Fibroblast of lung (primary cell): Measurements from ENCODE around the gene MTAP. TPM values are rescaled to one million over a fixed set of nuclear protein-coding genes. Genes with fewer than 3 reads are reported as not detected.

ENCODE experiments used
- DNase-seq, 2 donors: peaks; one replicate each; pipeline versions ENCODE4 v3.0.0 to v3.0.0-alpha.2; 2010; ENCODE audit warnings: low read depth in 2 of 2
- H2AFZ ChIP-seq: 2 replicates; pipeline ENCODE4 v1.5.1; 2012; ENCODE audit warnings: low read length, control low read depth, inconsistent platforms
- H3K27ac ChIP-seq: 2 replicates; pipeline ENCODE4 v1.5.1; 2011; ENCODE audit warnings: low read length, control low read depth; ENCODE audit not compliant: insufficient read depth
- H3K27me3 ChIP-seq: 2 replicates; pipeline ENCODE4 v1.5.1; 2011; ENCODE audit warnings: mild to moderate bottlenecking, low read length; ENCODE audit not compliant: control insufficient read depth, insufficient read depth
- H3K36me3 ChIP-seq: 2 replicates; pipeline ENCODE4 v1.5.1; 2011; ENCODE audit warnings: low read length; ENCODE audit not compliant: control insufficient read depth, insufficient read depth
- H3K4me1 ChIP-seq: 2 replicates; pipeline ENCODE4 v1.5.1; 2011; ENCODE audit warnings: low read length; ENCODE audit not compliant: control insufficient read depth, insufficient read depth; ENCODE audit errors: extremely low read depth
- H3K4me2 ChIP-seq: 2 replicates; pipeline ENCODE4 v1.5.1; 2011; ENCODE audit warnings: low read length, control low read depth; ENCODE audit not compliant: insufficient read depth; ENCODE audit errors: extremely low read depth
- H3K4me3 ChIP-seq, 4 experiments: fragments of 200-600 bp in 1 of 4; sonication (generic) in 1 of 4; replicated peaks in 1 of 4; 2 replicates each; pipeline ENCODE4 v1.5.1; 2011 to 2016; ENCODE audit warnings: low read length in 4 of 4, low read depth in 3 of 4, mild to moderate bottlenecking in 3 of 4, control low read depth in 2 of 4, inconsistent platforms in 1 of 4, mixed read lengths in 1 of 4; ENCODE audit not compliant: insufficient read depth in 1 of 4; ENCODE audit errors: control extremely low read depth in 1 of 4
- H3K79me2 ChIP-seq: 2 replicates; pipeline ENCODE4 v1.5.1; 2012; ENCODE audit warnings: mild to moderate bottlenecking, low read length, inconsistent platforms; ENCODE audit not compliant: control insufficient read depth, insufficient read depth
- H3K9ac ChIP-seq: 2 replicates; pipeline ENCODE4 v1.5.1; 2011; ENCODE audit warnings: mild to moderate bottlenecking, low read length, control low read depth; ENCODE audit not compliant: insufficient read depth
- H3K9me3 ChIP-seq: 2 replicates; pipeline ENCODE4 v1.5.1; 2012; ENCODE audit warnings: low read depth, low read length; ENCODE audit not compliant: control insufficient read depth, insufficient read depth
- H4K20me1 ChIP-seq: 2 replicates; pipeline ENCODE4 v1.5.1; 2011; ENCODE audit warnings: low read length; ENCODE audit not compliant: control insufficient read depth, insufficient read depth; ENCODE audit errors: extremely low read depth
- CTCF ChIP-seq, 2 donors: IDR thresholded peaks in 1 of 2; conservative IDR thresholded peaks in 1 of 2; 1 replicate in 1 of 2; 2 replicates in 1 of 2; pipeline ENCODE4 v1.5.1; 2011 to 2012; ENCODE audit warnings: low read length in 2 of 2, control low read depth in 1 of 2, inconsistent platforms in 1 of 2, low read depth in 1 of 2, mild to moderate bottlenecking in 1 of 2
- EZH2 ChIP-seq: IDR thresholded peaks from 2 replicates; pipeline ENCODE4 v1.5.1; 2012; ENCODE audit warnings: low read length, control low read depth, mild to moderate bottlenecking; ENCODE audit errors: missing control alignments
- polyA plus RNA-seq, 2 donors: library from polyadenylated mRNA; depleted of rRNA in 1 of 2; stranded (reverse) in 1 of 2; unstranded in 1 of 2; fragments of >200 nt; gene quantifications; 2 replicates each; pipeline ENCODE4 v1.2.1, GENCODE V29; 2011 to 2012; ENCODE audit warnings: missing spikeins in 1 of 2
- total RNA-seq: library from RNA; depleted of rRNA; stranded (reverse); fragments of >200 nt; gene quantifications from 2 replicates; pipeline ENCODE4 v1.2.1, GENCODE V29; 2014

The MTAP gene
- total and polyA plus RNA-seq, 2 donors (not counting 1 experiment from before 2014, with no cell fraction given) = 20.0 to 27.6 TPM

- Histone ChIP-seq H3K27ac (peak overlapping the region; percentile 95), H3K9ac (no peak overlapping the region), H3K79me2 (peaks cover 6% of the 10 kb centered on the region), H3K4me3 (no peak overlapping the region), H3K36me3 (peaks cover 2% of the 10 kb centered on the region), H3K4me1 (peaks cover 22% of the 10 kb centered on the region), H3K9me3 (no peaks in the 10 kb centered on the region), H4K20me1 (no peaks in the 10 kb centered on the region), H2AFZ (no peak overlapping the region), H3K27me3 (no peaks in the 10 kb centered on the region), H3K4me2 (peak overlapping the region; percentile 42)
- TF ChIP-seq EZH2 (no peak), CTCF (conservative IDR thresholded peaks at IDR 0.05 in 1 of 2, IDR thresholded peaks at IDR 0.05 in 1 of 2; ENCODE audit: low read depth in 1 of 2, low read length in 2 of 2) (no peak)
- DNase-seq = peak; percentile 99
Observed at GRCh38 chr9:21836437-21837161, 34.2 kb downstream of the MTAP start.

GRCh38 chr9:21837501-21837900 is 35.1 kb downstream of the MTAP start:
- peaks cover 15% of the 10 kb centered on the region for H3K4me1 ChIP-seq
- peak overlapping the region; percentile 95 for H3K27ac ChIP-seq
- no peak overlapping the region for H2AFZ ChIP-seq
- peak in 1 of 2 donors; percentile 52 for DNase-seq
- no peak overlapping the region for H3K9ac ChIP-seq
- H4K20me1 ChIP-seq = no peaks in the 10 kb centered on the region
- H3K4me2 ChIP-seq = no peak overlapping the region
- no peak for TF ChIP-seq EZH2
- TF ChIP-seq CTCF (conservative IDR thresholded peaks at IDR 0.05 in 1 of 2, IDR thresholded peaks at IDR 0.05 in 1 of 2; ENCODE audit: low read depth in 1 of 2, low read length in 2 of 2) = no peak
- peaks cover 2% of the 10 kb centered on the region for H3K36me3 ChIP-seq
- H3K79me2 ChIP-seq = peaks cover 6% of the 10 kb centered on the region
- no peaks in the 10 kb centered on the region for H3K27me3 ChIP-seq
- H3K4me3 ChIP-seq = no peak overlapping the region
- H3K9me3 ChIP-seq = no peaks in the 10 kb centered on the region

GRCh38 chr9:21840647-21841046 is 38.2 kb downstream of the MTAP start:
- Histone ChIP-seq H3K79me2 (peaks cover 3% of the 10 kb centered on the region), H2AFZ (no peak overlapping the region), H3K4me2 (no peak overlapping the region), H3K36me3 (peaks cover 2% of the 10 kb centered on the region), H3K27ac (no peak overlapping the region), H3K4me1 (peaks cover 13% of the 10 kb centered on the region), H3K9me3 (no peaks in the 10 kb centered on the region), H3K9ac (no peak overlapping the region), H3K4me3 (no peak overlapping the region), H3K27me3 (no peaks in the 10 kb centered on the region), H4K20me1 (no peaks in the 10 kb centered on the region)
- DNase-seq = no peak
- TF ChIP-seq CTCF (conservative IDR thresholded peaks at IDR 0.05 in 1 of 2, IDR thresholded peaks at IDR 0.05 in 1 of 2; ENCODE audit: low read depth in 1 of 2, low read length in 2 of 2) (no peak), EZH2 (no peak)
